ENCODE results near the gene CASKIN1. TPM values are rescaled to one million over a fixed set of nuclear protein-coding genes. Genes with fewer than 3 reads are reported as not detected.
"Not testable (repeated sequence)": the region's sequence is repeated elsewhere in the genome, so short reads cannot be mapped to it uniquely, and the experiment has no call there.

Gene CASKIN1
- total RNA-seq, 2 donors from 2014 or later = 8.2 to 9.7 TPM

DNA sequence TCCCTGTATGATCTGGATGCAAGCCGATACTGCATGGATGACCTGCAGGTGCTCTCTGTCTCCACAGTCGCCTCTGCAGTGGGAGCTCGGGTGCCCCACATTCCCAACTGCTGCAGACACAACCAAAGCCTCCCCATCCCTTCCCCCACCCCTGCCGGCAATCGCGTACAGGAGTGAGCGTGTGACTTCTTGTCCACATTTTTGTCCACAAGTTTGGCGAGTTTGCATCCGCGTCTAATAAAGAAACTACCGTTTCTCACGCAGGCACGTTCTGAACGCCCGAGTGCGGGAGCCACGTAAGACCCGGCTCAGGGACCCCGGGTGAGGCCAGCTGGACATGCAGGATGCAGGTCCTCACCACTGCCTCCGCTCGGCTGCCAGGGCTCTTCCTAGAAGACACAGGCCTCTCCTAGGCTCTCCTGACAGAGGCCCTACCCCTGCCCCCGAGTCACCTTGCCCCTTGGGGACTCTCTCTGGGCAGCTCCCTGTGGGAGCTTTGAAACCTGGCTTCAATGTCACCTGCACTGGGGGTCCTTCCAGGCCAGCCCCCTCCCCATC lies 66.4 kb downstream of the CASKIN1 start:
- H3K36me3 ChIP-seq (ENCODE audit: control insufficient read depth, insufficient read depth, low read length); H3K27ac Mint-ChIP-seq; H3K9ac ChIP-seq (ENCODE audit: extremely low read depth, low read length, poor library complexity, severe bottlenecking); H3K27ac ChIP-seq (ENCODE audit: low read depth, low read length); H3K4me3 Mint-ChIP-seq; H3K9me3 Mint-ChIP-seq; H3K27me3 Mint-ChIP-seq (ENCODE audit: insufficient read depth); H3K4me1 ChIP-seq (ENCODE audit: control insufficient read depth, insufficient read depth, low read length); H3K36me3 Mint-ChIP-seq (ENCODE audit: low read depth); H3K27me3 ChIP-seq (ENCODE audit: control insufficient read depth, insufficient read depth, low read length, poor library complexity, severe bottlenecking); H3K4me1 Mint-ChIP-seq; H3K4me3 ChIP-seq (ENCODE audit: low read length); H3K9me3 ChIP-seq (ENCODE audit: control insufficient read depth, low read length): not testable (repeated sequence)
- WGBS, 2 experiments (ENCODE audit: insufficient coverage in 1 of 2, insufficient read length in 1 of 2) = 87 to 94% methylated on average over 6 to 22 of the region's 22 CpGs
- DNase-seq = peak; percentile 37

DNA sequence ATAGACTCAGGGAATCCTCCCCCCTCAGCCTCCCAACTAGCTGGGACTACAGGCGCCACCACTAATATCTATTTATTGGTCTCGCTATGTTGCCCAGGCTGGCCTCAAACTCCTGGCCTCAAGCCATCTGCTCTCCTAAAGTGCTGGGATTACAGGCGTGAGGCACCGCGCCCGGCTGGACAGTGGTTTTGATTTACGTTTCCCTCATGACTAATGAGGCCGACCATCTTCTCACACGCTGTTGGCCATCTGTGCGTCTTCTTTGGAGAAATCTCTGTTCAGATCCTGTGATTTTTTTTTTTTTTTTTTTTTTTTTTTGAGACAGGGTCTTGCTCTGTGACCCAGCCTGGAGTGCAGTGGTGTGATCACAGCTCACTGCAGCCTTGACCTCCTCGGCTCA lies 67.2 kb downstream of the CASKIN1 start:
- not testable (repeated sequence) for H3K9me3 ChIP-seq (ENCODE audit: control insufficient read depth, low read length); H3K9ac ChIP-seq (ENCODE audit: extremely low read depth, low read length, poor library complexity, severe bottlenecking); H3K4me3 ChIP-seq (ENCODE audit: low read length); H3K4me1 ChIP-seq (ENCODE audit: control insufficient read depth, insufficient read depth, low read length); H3K27me3 ChIP-seq (ENCODE audit: control insufficient read depth, insufficient read depth, low read length, poor library complexity, severe bottlenecking); H3K36me3 Mint-ChIP-seq (ENCODE audit: low read depth); H3K4me1 Mint-ChIP-seq; H3K27ac Mint-ChIP-seq; H3K9me3 Mint-ChIP-seq; H3K27ac ChIP-seq (ENCODE audit: low read depth, low read length); H3K27me3 Mint-ChIP-seq (ENCODE audit: insufficient read depth); DNase-seq; H3K4me3 Mint-ChIP-seq; H3K36me3 ChIP-seq (ENCODE audit: control insufficient read depth, insufficient read depth, low read length)
- 98% methylated on average over 9 of the region's 11 CpGs; no CpG with 5 or more reads in 1 of the 2 experiments for WGBS, 2 experiments (ENCODE audit: insufficient coverage in 1 of 2, insufficient read length in 1 of 2)

DNA sequence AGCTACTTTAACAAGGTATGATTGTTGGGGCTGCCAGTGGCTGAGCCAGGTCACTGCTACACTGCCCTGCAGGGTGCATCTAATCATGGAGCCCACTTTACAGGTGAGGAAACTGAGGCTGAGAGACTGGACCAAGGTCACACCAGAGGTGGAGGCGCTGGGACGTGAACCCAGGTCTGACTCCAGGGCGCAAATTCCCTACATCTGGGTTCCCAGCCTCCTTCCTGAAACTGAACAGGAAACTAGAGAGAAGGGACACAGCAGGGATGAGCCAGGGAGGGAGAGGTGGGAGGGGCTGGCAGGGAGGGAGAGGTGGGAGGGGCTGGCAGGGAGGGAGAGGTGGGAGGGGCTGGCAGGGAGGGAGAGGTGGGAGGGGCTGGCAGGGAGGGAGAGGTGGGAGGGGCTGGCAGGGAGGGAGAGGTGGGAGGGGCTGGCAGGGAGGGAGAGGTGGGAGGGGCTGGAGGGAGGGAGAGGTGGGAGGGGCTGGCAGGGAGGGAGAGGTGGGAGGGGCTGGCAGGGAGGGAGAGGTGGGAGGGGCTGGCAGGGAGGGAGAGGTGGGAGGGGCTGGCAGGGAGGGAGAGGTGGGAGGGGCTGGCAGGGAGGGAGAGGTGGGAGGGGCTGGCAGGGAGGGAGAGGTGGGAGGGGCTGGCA lies 68.7 kb downstream of the CASKIN1 start:
- not testable (repeated sequence) for H3K4me1 Mint-ChIP-seq; H3K27ac Mint-ChIP-seq; H3K36me3 ChIP-seq (ENCODE audit: control insufficient read depth, insufficient read depth, low read length); H3K4me3 Mint-ChIP-seq; H3K27me3 Mint-ChIP-seq (ENCODE audit: insufficient read depth); H3K9me3 ChIP-seq (ENCODE audit: control insufficient read depth, low read length); H3K36me3 Mint-ChIP-seq (ENCODE audit: low read depth); H3K27me3 ChIP-seq (ENCODE audit: control insufficient read depth, insufficient read depth, low read length, poor library complexity, severe bottlenecking); H3K9me3 Mint-ChIP-seq; H3K27ac ChIP-seq (ENCODE audit: low read depth, low read length); H3K4me1 ChIP-seq (ENCODE audit: control insufficient read depth, insufficient read depth, low read length); H3K4me3 ChIP-seq (ENCODE audit: low read length); H3K9ac ChIP-seq (ENCODE audit: extremely low read depth, low read length, poor library complexity, severe bottlenecking)
- WGBS, 2 experiments (ENCODE audit: insufficient coverage in 1 of 2, insufficient read length in 1 of 2) = 26 to 30% methylated on average over 2 to 3 of the region's 3 CpGs
- DNase-seq = peak; percentile 78

Small RNAs within 50 kb of the gene (microRNA-seq; reads per million reads assigned to microRNA genes)
- not detected for gene MIR3180-5 (ENCODE audit: borderline microRNAs expressed)
- not detected for gene MIR4516 (ENCODE audit: borderline microRNAs expressed)

Other genes starting within 250 kb of the CASKIN1 start
- not detected for gene RPL3L, start 241.9 kb downstream of the CASKIN1 start, total RNA-seq
- gene NDUFB10, start 237.1 kb downstream of the CASKIN1 start, total RNA-seq = 100 to 1,000 TPM; 167 to 192 TPM
- 1,000 to 10,000 TPM; 3,064 to 3,492 TPM for gene RPS2, start 231.8 kb downstream of the CASKIN1 start, total RNA-seq
- gene RNF151, start 229.7 kb downstream of the CASKIN1 start, total RNA-seq = under 1 TPM in 1 of 2 donors, not detected in 1; 0.44 TPM
- 10 to 100 TPM; 43.4 to 49.7 TPM for gene TBL3, start 224.6 kb downstream of the CASKIN1 start, total RNA-seq
- under 1 TPM in 1 of 2 donors, not detected in 1; 0.42 TPM for gene NOXO1, start 215.1 kb downstream of the CASKIN1 start, total RNA-seq
- gene GFER, start 212.4 kb downstream of the CASKIN1 start, total RNA-seq = 10 to 100 TPM; 40.3 to 45.5 TPM
- 10 to 100 TPM in 1 of 2 donors, 1 to 10 TPM in 1; 7.0 to 11.2 TPM for gene SYNGR3, start 206.6 kb downstream of the CASKIN1 start, total RNA-seq
- gene ZNF598, start 186.8 kb downstream of the CASKIN1 start, total RNA-seq = 10 to 100 TPM; 45.6 to 49.5 TPM
- gene NPW, start 176.8 kb downstream of the CASKIN1 start, total RNA-seq = 1 to 10 TPM; 1.2 to 1.9 TPM
- gene NHERF2, start 169.7 kb downstream of the CASKIN1 start, total RNA-seq = 10 to 100 TPM; 20.1 to 25.5 TPM
- 10 to 100 TPM; 43.2 to 46.1 TPM for gene NTHL1, start 148.8 kb downstream of the CASKIN1 start, total RNA-seq
- gene TSC2, start 148.6 kb downstream of the CASKIN1 start, total RNA-seq = 100 to 1,000 TPM; 166 to 192 TPM
- gene PKD1, start 60.7 kb downstream of the CASKIN1 start, total RNA-seq = 100 to 1,000 TPM; 104 to 110 TPM
- 1 to 10 TPM; 3.2 to 4.9 TPM for gene RAB26, start 48.0 kb downstream of the CASKIN1 start, total RNA-seq
- 100 to 1,000 TPM; 108 to 110 TPM for gene TRAF7, start 40.8 kb downstream of the CASKIN1 start, total RNA-seq
- gene MLST8, start 8.8 kb upstream of the CASKIN1 start, total RNA-seq = 10 to 100 TPM; 60.3 to 70.8 TPM
- gene BRICD5, start 14.3 kb upstream of the CASKIN1 start, total RNA-seq = 10 to 100 TPM in 1 of 2 donors, 1 to 10 TPM in 1; 7.7 to 15.0 TPM
- gene PGP, start 18.2 kb upstream of the CASKIN1 start, total RNA-seq = 10 to 100 TPM; 31.0 to 32.0 TPM
- gene E4F1, start 27.0 kb upstream of the CASKIN1 start, total RNA-seq = 10 to 100 TPM; 24.5 to 29.6 TPM
- 1 to 10 TPM in 1 of 2 donors, under 1 TPM in 1; 0.35 to 1.3 TPM for gene DNASE1L2, start 39.8 kb upstream of the CASKIN1 start, total RNA-seq
- gene ECI1, start 55.0 kb upstream of the CASKIN1 start, total RNA-seq = 10 to 100 TPM; 75.8 to 94.7 TPM
- 100 to 1,000 TPM; 273 to 289 TPM for gene RNPS1, start 71.5 kb upstream of the CASKIN1 start, total RNA-seq
- 1 to 10 TPM; 3.3 to 3.5 TPM for gene ABCA3, start 144.1 kb upstream of the CASKIN1 start, total RNA-seq
- 10 to 100 TPM; 50.8 to 58.9 TPM for gene CCNF, start 232.8 kb upstream of the CASKIN1 start, total RNA-seq